Renal pelvis (tissue), 4 donors: ENCODE measurements around the gene LDLRAD3. TPM values are rescaled to one million over a fixed set of nuclear protein-coding genes. Genes with fewer than 3 reads are reported as not detected.

Experiments used
- DNase-seq: peaks from one replicate; pipeline ENCODE4 v3.0.0-alpha.2; 2013
- polyA plus RNA-seq, 3 donors: library from polyadenylated mRNA; unstranded; fragments of 120-200 nt; gene quantifications; one replicate each; pipeline ENCODE4 v1.2.1, GENCODE V29; 2013; ENCODE audit not compliant: insufficient read length in 3 of 3

LDLRAD3 gene
- polyA plus RNA-seq, 3 donors: 23.1 to 24.7 (median 23.5) TPM

GRCh38 chr11:36233204-36233603 is 289.3 kb downstream of the LDLRAD3 start:
- DNase-seq: peak; percentile 82

- no peak for DNase-seq
Measured at GRCh38 chr11:36234825-36235224, 291.0 kb downstream of the LDLRAD3 start.

- no peak for DNase-seq
Measured at GRCh38 chr11:36235750-36236149, 291.9 kb downstream of the LDLRAD3 start.

- no peak for DNase-seq
Measured at GRCh38 chr11:36237391-36237790, 293.5 kb downstream of the LDLRAD3 start.

GRCh38 chr11:36238036-36238631 is 294.3 kb downstream of the LDLRAD3 start:
- no peak for DNase-seq

- DNase-seq: no peak
Measured at GRCh38 chr11:36238881-36239280, 295.0 kb downstream of the LDLRAD3 start.

GRCh38 chr11:36239636-36240035 is 295.8 kb downstream of the LDLRAD3 start:
- no peak for DNase-seq

- no peak for DNase-seq
Measured at GRCh38 chr11:36240173-36240572, 296.3 kb downstream of the LDLRAD3 start.

- DNase-seq: no peak
Measured at GRCh38 chr11:36240801-36241200, 296.9 kb downstream of the LDLRAD3 start.

GRCh38 chr11:36241497-36241896 is 297.6 kb downstream of the LDLRAD3 start:
- DNase-seq: no peak

GRCh38 chr11:36243641-36244040 is 299.8 kb downstream of the LDLRAD3 start:
- no peak for DNase-seq

- no peak for DNase-seq
Measured at GRCh38 chr11:36247493-36247892, 303.6 kb downstream of the LDLRAD3 start.

- no peak for DNase-seq
Measured at GRCh38 chr11:36248436-36248835, 304.6 kb downstream of the LDLRAD3 start.

GRCh38 chr11:36249246-36249645 is 305.4 kb downstream of the LDLRAD3 start:
- no peak for DNase-seq

GRCh38 chr11:36251823-36252222 is 308.0 kb downstream of the LDLRAD3 start:
- no peak for DNase-seq

GRCh38 chr11:36253238-36253637 is 309.4 kb downstream of the LDLRAD3 start:
- DNase-seq: no peak

GRCh38 chr11:36254713-36255112 is 310.9 kb downstream of the LDLRAD3 start:
- DNase-seq: no peak

GRCh38 chr11:36257351-36257750 is 313.5 kb downstream of the LDLRAD3 start:
- DNase-seq: no peak

GRCh38 chr11:36258730-36259360 is 315.0 kb downstream of the LDLRAD3 start:
- peak; percentile 60 for DNase-seq

- DNase-seq: no peak
Measured at GRCh38 chr11:36261094-36261493, 317.2 kb downstream of the LDLRAD3 start.

- DNase-seq: no peak
Measured at GRCh38 chr11:36264011-36264972, 320.4 kb downstream of the LDLRAD3 start.

GRCh38 chr11:36264973-36265344 is 321.1 kb downstream of the LDLRAD3 start:
- DNase-seq: no peak
